Adrenal gland (tissue), 12 donors: ENCODE results near the gene HOXD12. TPM values are rescaled to one million over a fixed set of nuclear protein-coding genes. Genes with fewer than 3 reads are reported as not detected.

Source experiments
- DNase-seq, 7 donors: peaks; one replicate each; pipeline ENCODE4 v3.0.0-alpha.2; 2019 to 2020
- H3K27ac ChIP-seq, 5 donors: fragments of 200-600 bp; sonication (generic) in 4 of 5; 1 replicate in 3 of 5; 2 replicates in 2 of 5; pipeline versions ENCODE4 v1.5.1 to v1.8.0; 2016 to 2020; ENCODE audit warnings: mild to moderate bottlenecking in 1 of 5
- H3K27me3 ChIP-seq: fragments of 200-600 bp; 2 replicates; pipeline ENCODE4 v1.8.0; 2021
- H3K36me3 ChIP-seq, 2 donors: fragments of 200-600 bp; replicated peaks in 1 of 2; 1 replicate in 1 of 2; 2 replicates in 1 of 2; pipeline versions ENCODE4 v1.5.1 to v1.8.0; 2018 to 2022
- H3K4me1 ChIP-seq, 2 donors: fragments of 200-600 bp; replicated peaks in 1 of 2; 1 replicate in 1 of 2; 2 replicates in 1 of 2; pipeline versions ENCODE4 v1.5.1 to v1.8.0; 2018 to 2021
- H3K4me3 ChIP-seq, 4 donors: fragments of 200-600 bp; sonication (generic) in 3 of 4; one replicate each; pipeline ENCODE4 v1.5.1; 2016 to 2018
- H3K9me3 ChIP-seq, 3 donors: fragments of 200-600 bp; sonication (generic) in 1 of 3; replicated peaks in 1 of 3; 1 replicate in 2 of 3; 2 replicates in 1 of 3; pipeline versions ENCODE4 v1.5.1 to v1.8.0; 2016 to 2021
- POLR2A ChIP-seq, 2 donors: fragments of 450-650 bp; IDR thresholded peaks; one replicate each; pipeline ENCODE4 v1.6.1; 2017; ENCODE audit warnings: antibody characterized with exemption in 2 of 2, mild to moderate bottlenecking in 2 of 2, moderate library complexity in 1 of 2
- WGBS, 4 donors: extraction: QIAGEN DNeasy Blood & Tissue Kit in 2 of 4; methylation state at CpG; one replicate each; pipeline versions ENCODE4 v1.1.5 to v1.1.7; 2013 to 2017; 5-methylcytosine and 5-hydroxymethylcytosine counted together
- intact Hi-C, 2 donors: fragments of 100-400 bp; cut with DNase I; formaldehyde crosslinking; loops; one replicate each; pipeline versions ENCODE4 v1.14.1 to v1.15.0; 2022 to 2023
- polyA plus RNA-seq, 3 donors: library from polyadenylated mRNA; stranded (reverse); fragments of 200-250 nt in 2 of 3; fragments of 350-450 nt in 1 of 3; fragmentation: Illumina TruSeq in 1 of 3; extraction: RNeasy Lipid Tissue Mini Kit (QIAGEN cat#74804) in 1 of 3; gene quantifications; one replicate each; pipeline ENCODE4 v1.2.3, GENCODE V29; 2013 to 2014
- total RNA-seq, 9 donors: library from RNA; depleted of rRNA in 4 of 9; stranded (reverse); fragments of >200 nt in 4 of 9; fragments of 120-200 nt in 1 of 9; fragmentation: NEBNext Ultra II Directional in 1 of 9; extraction: Animal tissue kit (Norgen Biotek cat#: 25700) in 1 of 9; gene quantifications; one replicate each; pipeline versions ENCODE4 v1.1.0 to v1.2.4, GENCODE V29; 2013 to 2023
- TF ChIP-seq, protein P1 (sequence below), 6 experiments: fragments of 450-650 bp in 4 of 6; fragments of 200-600 bp in 2 of 6; sonication (generic) in 1 of 6; IDR thresholded peaks; 1 replicate in 5 of 6; 2 replicates in 1 of 6; pipeline versions ENCODE4 v1.5.1 to v1.8.0; 2016 to 2021; ENCODE audit warnings: antibody characterized with exemption in 6 of 6, mild to moderate bottlenecking in 2 of 6, moderate library complexity in 1 of 6
- donor health status: healthy with polysubstance abuse.
- donor health status: Bipolar disorder and iron deficiency.
- donor health status: DM: yes; HTN: yes; CAD: no.
- donor health status: DM: no; HTN: no; CAD: no.
- donor health status: DM: no; HTN: no; CAD: no.
- donor health status: DM: yes; HTN: yes; CAD: no.

The HOXD12 gene
- total and polyA plus RNA-seq, 12 donors, result not detected

DNA sequence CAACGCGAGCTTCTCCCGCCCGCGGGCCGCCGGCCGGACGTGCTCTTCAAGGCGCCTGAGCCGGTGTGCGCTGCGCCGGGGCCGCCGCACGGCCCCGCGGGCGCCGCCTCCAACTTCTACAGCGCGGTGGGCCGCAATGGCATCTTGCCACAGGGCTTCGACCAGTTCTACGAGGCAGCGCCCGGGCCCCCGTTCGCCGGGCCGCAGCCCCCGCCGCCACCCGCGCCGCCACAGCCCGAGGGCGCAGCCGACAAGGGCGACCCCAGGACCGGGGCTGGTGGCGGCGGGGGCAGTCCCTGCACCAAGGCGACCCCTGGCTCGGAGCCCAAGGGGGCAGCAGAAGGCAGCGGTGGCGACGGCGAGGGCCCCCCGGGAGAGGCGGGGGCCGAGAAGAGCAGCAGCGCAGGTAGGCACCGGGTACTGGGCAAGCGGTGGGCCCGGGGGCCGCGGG lies 8.2 kb downstream of the HOXD12 start:
- Histone ChIP-seq H3K36me3 (no peaks in the 10 kb centered on the region), H3K4me3 (no peak overlapping the region), H3K27me3 (peaks cover 96% of the 10 kb centered on the region), H3K4me1 (peaks cover 7 to 19% of the 10 kb centered on the region in 2 donors), H3K27ac (no peak overlapping the region), H3K9me3 (no peaks in the 10 kb centered on the region)
- intact Hi-C loops, result no loop called here
- 0 to 2% (median 2%) methylated on average over 3 to 59 of the region's 59 CpGs; no CpG with 5 or more reads in 1 of the 4 donors for WGBS, 4 donors
- DNase-seq, result peak in 1 of 7 donors; percentile 12
- TF ChIP-seq, protein P1, sequence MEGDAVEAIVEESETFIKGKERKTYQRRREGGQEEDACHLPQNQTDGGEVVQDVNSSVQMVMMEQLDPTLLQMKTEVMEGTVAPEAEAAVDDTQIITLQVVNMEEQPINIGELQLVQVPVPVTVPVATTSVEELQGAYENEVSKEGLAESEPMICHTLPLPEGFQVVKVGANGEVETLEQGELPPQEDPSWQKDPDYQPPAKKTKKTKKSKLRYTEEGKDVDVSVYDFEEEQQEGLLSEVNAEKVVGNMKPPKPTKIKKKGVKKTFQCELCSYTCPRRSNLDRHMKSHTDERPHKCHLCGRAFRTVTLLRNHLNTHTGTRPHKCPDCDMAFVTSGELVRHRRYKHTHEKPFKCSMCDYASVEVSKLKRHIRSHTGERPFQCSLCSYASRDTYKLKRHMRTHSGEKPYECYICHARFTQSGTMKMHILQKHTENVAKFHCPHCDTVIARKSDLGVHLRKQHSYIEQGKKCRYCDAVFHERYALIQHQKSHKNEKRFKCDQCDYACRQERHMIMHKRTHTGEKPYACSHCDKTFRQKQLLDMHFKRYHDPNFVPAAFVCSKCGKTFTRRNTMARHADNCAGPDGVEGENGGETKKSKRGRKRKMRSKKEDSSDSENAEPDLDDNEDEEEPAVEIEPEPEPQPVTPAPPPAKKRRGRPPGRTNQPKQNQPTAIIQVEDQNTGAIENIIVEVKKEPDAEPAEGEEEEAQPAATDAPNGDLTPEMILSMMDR (IDR thresholded peaks at IDR 0.05), result no peak
- TF ChIP-seq POLR2A (IDR thresholded peaks at IDR 0.05), result no peak

DNA sequence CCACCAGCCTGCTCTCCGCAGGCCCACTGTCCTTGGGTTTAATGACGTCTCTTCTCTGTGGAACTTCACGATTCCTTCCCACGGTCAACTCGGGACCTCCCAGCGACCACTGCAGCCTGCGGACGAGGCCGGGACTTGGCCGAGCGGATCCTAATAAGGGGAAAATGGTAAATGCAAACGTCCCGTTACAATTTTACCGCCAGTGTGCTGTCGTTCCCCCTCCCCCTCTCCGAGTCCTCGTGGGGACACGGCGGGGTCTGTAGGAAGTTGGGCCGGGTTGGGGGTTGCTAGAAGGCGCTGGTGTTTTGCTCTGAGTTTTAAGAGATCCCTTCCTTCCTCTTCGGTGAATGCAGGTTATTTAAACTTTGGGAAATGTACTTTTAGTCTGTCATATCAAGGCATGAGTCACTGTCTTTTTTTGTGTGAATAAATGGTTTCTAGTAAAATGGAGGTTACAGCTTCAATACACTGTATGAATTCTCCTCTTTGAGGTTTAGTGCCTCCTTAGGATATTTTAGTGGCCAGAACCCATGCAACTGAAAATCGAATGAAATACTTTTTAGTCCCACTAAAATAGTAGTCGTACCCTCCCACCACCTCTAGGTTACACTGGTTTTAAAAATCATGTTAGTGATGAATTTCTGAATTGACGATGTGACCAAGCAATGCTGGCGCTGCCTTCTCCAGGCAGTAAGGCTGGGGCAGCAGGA lies 9.8 kb downstream of the HOXD12 start:
- DNase-seq, result no peak
- intact Hi-C loops, result no loop called here
- Histone ChIP-seq H3K36me3 (no peaks in the 10 kb centered on the region), H3K9me3 (no peaks in the 10 kb centered on the region), H3K27ac (no peak overlapping the region), H3K4me3 (no peak overlapping the region), H3K27me3 (peaks cover 96% of the 10 kb centered on the region), H3K4me1 (peaks cover 1 to 13% of the 10 kb centered on the region in 2 donors)
- WGBS, 4 donors, result 28 to 29% (median 29%) methylated on average over 23 to 26 of the region's 26 CpGs
- no peak for TF ChIP-seq POLR2A (IDR thresholded peaks at IDR 0.05)
- TF ChIP-seq, protein P1 (IDR thresholded peaks at IDR 0.05), result no peak

DNA sequence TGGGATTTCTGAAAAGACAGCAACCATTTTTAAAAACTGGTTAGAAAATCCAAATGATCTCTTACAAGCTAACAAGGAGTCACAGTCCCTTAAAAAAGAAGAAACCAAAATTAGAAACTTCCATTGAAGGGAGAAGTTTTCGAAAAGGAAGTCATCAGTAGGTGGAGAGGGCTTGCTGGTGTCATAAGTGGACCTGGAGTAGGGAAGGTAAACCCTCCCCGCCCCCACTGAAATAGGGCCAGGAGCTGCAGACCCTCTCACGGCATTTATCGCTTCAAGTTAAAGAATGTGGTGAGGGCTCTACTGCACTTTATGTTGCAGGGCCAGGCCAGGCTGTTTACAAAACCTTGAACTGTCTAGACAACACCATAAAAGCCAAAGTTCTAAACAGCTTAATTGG lies 10.4 kb downstream of the HOXD12 start:
- Histone ChIP-seq H3K27ac (no peak overlapping the region), H3K4me3 (no peak overlapping the region), H3K9me3 (no peaks in the 10 kb centered on the region), H3K27me3 (peaks cover 96% of the 10 kb centered on the region), H3K4me1 (peaks cover 0 to 10% of the 10 kb centered on the region in 2 donors), H3K36me3 (no peaks in the 10 kb centered on the region)
- 44 to 55% (median 48%) methylated on average over 4 of the region's 4 CpGs for WGBS, 4 donors
- intact Hi-C loops, result no loop called here
- no peak for DNase-seq
- TF ChIP-seq POLR2A (IDR thresholded peaks at IDR 0.05), result no peak
- TF ChIP-seq, protein P1 (IDR thresholded peaks at IDR 0.05), result no peak

DNA sequence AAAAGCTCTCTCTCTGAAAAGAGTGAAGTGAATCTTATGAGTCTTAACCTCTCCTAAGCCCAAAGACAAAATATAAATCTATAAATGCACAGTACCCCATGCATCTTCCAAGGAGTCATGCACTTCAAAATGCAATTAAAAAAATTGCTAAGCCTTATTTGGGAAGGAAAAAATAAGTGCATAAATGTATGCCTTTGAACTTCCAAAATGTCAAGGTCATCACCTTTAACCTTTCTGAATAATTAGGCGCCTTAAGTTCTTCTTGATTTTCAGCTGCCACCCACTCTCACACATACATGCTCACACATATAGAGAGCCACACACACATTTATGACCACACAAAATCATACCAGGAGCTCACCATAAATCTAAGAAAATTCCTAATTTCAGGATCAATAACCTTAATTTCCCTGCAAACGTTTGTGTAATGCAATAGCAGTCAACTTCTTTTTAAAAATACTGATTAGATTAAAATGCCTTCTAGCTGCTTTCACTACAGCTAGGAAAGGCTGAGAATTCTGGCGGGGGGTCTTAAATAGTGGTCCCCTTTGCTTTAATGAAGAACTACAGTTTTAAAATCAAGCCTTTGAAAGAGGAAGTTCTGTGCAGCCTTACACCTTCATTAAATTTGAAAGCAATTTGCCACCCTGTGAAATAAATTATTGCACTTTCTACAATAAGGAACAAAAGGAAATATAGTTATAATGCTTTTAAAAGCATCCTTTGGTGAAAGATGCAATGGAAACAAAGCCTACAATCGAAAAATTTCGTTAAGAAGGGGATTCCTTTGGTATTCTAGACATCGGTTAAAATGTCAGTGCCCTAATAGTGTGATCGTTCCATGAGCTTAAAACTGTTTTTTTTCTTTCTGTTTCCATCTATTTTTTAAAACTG lies 11.1 kb downstream of the HOXD12 start:
- Histone ChIP-seq H3K27ac (no peak overlapping the region), H3K27me3 (peaks cover 96% of the 10 kb centered on the region), H3K9me3 (no peaks in the 10 kb centered on the region), H3K4me3 (no peak overlapping the region), H3K4me1 (peaks cover 0 to 10% of the 10 kb centered on the region in 2 donors), H3K36me3 (no peaks in the 10 kb centered on the region)
- intact Hi-C loops, result no loop called here
- WGBS, 4 donors, result 32 to 34% (median 33%) methylated on average over 7 of the region's 7 CpGs
- no peak for DNase-seq
- TF ChIP-seq, protein P1 (IDR thresholded peaks at IDR 0.05), result no peak
- TF ChIP-seq POLR2A (IDR thresholded peaks at IDR 0.05), result no peak
